Measurements from ENCODE around the gene KRABD2.
A peak's percentile ranks its signal among the peaks of the same experiment; 100 is the strongest.
"Not testable (repeated sequence)": the region's sequence is repeated elsewhere in the genome, so short reads cannot be mapped to it uniquely, and the experiment has no call there.

The KRABD2 gene

DNA sequence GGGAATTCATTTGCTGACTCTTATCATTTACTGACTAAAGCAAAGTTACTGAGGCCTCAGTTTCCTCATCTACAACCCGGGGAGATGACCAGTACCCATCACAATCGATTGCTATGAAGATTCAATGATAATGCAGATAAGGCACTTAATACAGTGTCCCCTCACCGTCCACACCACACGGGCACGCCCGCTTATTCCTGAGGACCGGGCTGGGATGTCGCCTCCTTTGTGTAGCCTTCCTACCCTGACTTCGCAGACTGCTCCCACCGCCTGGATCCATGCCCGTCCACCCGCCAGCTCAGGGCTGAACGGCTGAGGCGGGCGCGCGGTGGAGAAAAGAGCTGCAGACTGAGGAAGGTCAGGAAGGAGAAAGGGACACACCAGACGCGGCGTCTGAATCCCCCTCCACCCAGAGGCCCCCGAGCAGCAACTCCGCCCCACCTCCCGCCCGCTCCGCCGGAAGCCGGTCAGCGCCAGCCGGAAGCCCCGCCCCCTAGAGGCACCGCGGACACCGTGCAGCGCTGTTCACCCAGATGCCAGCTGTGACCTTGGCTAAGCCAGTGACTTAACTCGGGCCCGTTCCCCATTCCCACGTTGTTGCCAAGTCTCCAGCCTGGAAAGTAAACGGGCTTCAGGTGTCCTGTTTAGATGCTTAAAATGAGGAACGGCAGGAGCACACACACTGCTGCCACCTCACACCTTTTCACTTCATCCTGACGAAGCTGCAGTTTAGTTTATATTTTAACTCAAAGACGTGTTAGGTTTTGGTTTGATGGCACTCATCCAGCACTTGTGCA lies at the start of gene KRABD2:
Gene KRABD2 (minus strand): TSS at position 434 of the 797 bp plus-strand sequence.
- FAIRE-seq = no peak

DNA sequence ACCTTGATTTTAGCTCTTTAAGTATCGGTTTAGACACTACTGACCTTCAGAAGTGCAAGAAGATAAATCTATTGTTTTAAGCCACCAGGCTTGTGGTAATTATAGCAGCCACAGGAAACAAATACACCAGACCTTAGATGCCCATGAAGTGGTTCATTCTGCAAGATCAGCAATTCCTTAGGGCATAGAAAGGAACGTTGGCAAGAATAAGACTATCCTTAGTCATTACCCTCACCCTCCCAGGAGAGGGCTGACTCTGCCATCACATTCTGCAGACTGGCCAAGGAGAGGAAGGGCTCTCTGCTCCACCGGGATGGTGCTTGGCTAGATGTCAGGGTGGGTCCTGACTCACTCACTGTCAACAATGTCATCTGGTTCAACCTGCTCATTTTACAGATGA lies 45.1 kb upstream of the KRABD2 start:
- no peak for FAIRE-seq

DNA sequence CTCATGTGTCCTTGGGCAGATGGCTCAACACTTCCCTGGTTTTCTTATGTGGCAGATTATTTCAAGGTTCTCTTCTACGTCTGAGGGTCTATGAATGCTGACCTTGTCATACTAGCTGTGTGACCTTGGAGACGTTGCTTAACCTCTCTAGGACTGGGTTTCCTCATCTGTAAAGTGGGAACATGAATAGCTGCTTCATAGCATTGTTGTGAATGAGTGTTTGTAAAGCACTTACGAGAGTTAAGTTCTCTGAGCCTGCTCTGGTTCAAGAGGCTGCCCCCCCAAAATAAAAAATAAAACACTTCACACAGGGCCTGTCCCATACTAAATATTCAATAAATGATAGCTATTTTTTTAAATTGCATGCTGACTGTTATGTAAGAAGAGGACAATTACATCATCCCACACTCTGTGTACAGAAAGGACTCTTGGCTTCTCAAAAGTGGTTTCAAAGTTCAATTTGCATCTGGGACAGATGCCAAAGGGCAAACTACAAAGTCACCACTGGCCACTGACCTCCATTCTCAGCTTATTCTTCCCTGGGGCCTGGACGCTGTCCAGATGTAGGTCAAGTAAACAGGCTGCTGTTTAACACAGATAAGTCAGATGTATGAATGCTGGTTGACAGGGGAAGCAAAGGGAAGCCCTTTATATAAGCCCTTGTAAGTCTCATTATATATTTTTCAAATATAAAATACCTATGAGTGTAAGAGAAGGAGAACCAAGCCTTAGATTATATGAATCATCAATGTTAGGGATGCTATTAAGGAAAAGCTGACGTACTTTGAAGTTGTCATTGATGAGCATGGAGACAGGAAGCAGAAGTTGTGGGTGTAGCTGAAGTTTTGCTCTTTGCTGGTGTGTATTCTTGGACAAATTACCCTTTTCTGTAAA lies 43.8 kb upstream of the KRABD2 start:
- FAIRE-seq = no peak

DNA sequence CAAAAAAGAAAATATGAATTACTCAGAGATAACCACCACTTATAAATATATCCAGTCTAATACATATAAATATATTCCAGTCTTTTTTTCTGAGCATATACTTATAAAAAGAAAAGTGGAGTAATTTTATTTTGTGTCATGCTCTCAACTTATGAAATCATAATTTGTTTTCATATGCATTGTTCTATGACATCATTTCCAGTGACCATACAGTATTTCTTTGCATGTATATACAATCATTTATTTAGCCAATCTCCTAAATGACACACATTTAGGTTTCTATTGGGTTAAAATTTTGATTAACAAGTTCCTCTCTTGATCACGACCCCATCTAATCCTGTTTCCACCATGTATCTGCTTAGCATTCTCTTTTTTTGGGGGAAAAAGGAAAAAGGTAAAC lies 42.8 kb upstream of the KRABD2 start:
- peak; percentile 9 for FAIRE-seq

DNA sequence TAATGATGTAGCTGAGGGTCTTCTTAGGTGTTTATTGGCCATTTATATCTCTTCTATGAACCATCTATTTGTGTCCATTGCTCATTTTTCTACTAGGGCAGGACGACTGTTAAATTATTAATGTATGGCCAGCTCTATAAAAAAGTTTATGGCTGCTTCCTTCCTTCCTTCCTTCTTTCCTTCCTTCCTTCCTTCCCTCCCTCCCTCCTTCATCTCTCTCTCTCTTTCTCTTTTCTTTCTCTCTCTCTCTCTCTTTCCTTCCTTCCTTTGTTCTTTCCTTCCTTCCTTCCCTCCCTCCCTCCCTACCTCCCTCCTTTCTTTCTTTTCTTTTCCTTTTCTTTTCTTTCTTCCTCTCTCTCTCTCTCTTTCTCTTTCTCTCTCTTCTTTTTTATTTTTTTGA lies 42.0 kb upstream of the KRABD2 start:
- no peak for FAIRE-seq

DNA sequence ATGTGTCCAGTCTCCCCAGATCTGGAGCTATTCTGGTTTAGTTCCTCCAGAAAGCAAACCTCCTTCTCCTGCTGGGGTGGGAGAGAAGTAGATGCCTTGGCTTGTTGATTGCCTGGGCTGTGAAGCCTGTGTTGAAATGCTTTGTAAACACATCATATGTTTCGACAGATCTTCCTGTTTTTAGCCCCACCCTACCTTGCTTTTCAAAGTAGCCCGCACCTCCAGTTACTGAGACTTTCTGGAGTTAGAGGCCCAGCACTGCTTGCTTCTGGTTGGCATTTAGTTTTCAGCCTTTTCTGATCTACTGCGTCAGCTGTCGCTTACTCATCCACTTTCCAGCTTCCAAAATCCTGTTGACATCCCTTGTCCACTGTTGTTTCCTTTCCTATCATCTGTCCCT lies 41.3 kb upstream of the KRABD2 start:
- FAIRE-seq = no peak

DNA sequence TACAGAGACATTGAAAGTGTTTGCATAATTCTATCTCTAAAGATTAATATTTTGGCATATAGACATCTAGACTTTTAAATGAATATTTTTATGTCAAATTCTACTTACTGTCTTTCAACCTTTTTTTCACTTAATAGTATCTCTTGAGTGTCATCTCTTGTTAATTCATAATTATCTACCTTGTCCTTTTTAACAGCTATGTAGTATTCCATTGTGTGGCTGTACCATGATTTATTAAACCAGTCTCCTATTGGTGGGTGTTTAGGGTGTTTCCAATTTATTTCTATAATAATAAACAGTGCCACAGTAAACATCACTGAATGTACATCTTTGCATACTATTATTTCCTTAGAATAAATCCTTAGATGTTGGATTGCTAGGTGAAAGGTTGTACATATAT lies 37.4 kb upstream of the KRABD2 start:
- no peak for FAIRE-seq

DNA sequence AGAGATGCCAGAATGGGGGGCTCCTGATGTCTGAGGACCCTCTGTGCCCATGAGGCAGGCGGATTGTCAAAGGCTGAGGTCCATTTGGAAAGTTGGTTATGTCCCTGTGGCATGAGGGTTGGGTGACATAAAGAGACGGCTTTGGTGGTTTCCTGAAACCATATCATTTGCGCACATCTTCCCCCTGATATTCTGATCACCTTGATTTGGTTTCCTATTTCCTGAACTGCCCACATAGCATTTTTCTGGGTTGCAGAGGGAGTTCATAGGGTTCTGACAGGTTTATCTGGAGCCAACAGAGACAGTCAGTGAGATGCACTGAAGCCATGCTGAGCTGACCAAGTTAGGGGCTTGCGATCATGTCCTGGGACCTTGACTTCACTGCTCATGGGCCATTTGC lies 36.8 kb upstream of the KRABD2 start:
- FAIRE-seq = no peak

DNA sequence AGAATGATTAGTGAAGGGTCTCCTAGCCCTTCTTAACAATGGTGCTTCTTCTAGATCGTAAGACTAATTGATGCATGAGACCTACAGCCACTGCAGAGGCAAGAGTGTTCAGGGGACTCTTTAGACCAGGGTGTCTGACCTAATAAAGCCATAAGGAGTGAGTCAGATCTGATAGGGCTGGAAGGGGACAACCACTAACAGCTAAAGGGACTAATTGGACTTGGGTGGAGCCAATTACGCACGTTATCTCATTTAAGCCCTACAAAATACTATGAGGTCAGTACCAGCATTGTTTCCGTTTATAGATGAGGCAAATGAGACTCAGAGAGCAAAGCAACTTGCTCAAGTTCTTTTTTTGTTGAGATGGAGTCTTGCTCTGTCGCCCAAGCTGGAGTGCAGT lies 35.6 kb upstream of the KRABD2 start:
- FAIRE-seq = no peak

DNA sequence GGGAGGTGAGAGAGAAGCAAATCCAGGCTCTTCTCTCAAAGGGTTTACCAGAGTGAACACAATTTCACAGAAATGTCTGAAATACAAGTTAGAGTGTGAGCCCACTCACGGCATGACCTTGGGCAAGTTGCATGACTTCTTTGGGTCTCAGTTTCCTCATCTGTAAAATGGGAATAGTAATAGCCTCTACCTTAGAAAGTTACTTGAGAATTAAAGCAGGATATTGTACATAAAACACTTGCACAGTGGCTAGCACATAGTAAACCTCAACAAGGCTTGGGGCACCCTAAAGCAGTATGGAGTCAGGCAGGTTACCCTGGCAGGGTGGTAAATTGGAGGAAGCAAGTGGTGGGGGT lies 34.4 kb upstream of the KRABD2 start:
- no peak for FAIRE-seq

DNA sequence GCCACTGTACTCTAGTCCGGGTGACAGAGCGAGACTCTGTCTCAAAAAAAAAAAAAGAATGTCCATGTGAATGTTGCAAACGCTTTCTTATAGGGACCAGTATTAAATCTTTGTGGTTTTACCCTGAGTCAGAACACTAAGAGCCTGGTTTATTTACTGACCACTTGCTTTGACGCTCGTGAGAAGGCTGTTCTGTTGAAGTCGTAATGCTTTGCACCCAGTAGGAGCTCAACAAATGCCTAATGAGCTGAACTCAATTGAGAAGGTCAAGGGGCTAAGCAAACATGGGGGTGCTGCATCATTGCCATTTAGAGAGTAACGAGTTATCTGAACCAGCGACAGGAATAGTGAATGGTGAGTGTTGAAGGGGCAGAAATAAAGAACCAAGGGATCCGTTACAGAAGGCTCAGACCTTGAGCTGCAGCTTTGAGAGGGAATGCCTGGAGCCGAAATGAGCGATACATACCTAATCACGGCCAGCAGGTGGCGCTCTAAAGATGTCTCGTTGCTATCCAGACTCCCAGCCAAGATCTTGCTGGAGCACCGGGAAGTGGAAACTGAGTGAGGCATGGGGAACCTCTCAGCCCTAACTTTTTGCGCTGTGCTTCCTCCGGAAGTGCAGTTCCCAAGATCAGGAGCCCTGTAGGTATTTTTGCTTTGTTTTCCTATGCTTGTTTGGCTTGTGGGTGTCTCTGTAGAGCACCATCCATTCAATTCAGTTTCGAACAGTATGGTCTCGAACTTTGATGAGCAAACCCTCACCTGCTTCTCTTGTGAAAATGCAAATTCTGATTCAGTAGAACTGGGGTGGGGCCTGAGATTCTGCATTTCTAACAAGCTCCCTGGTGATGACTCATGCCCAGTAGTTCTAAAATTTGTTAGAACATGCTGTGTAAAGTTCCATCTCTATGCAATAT lies 33.7 kb upstream of the KRABD2 start:
- peak; percentile 92 for FAIRE-seq

DNA sequence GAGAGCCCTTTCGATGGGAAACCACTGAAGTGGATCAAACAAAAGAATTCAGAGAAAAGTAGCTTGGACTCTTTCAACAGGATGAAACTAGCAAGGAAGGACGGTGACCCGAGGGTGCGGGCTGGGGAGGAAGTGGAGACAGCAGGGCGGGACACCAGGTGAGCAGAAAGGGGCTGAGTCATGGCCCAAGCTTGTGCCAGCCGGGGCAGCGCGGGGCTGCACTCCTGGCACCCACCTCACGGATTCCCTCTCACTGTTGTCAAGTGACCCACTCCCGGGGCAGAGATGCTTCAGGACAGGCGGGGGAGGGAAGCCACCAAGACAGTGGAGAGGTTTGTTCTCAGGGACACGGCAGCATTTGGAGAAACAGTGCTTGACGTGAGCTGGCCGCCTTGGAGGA lies 31.9 kb upstream of the KRABD2 start:
- no peak for FAIRE-seq

DNA sequence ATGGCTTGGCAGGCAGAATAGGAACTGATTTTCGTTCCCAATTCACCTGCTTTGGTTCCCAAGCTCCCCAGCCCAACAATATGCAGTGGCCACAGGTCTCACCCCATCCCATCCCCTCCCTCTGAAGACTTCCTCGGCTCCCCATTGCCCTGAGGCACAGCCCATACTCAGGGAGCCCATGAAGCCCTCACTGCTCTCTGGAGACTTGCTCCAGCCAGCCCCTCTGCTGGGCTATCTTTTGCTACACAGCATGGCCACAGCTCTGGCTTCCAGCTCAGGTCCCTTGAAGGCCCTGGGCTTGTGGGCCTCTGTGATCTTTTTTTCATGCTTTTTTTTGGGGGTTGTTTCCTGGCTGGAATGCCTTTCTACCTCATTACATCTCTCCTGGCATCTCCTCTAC lies 29.7 kb upstream of the KRABD2 start:
- FAIRE-seq = no peak

DNA sequence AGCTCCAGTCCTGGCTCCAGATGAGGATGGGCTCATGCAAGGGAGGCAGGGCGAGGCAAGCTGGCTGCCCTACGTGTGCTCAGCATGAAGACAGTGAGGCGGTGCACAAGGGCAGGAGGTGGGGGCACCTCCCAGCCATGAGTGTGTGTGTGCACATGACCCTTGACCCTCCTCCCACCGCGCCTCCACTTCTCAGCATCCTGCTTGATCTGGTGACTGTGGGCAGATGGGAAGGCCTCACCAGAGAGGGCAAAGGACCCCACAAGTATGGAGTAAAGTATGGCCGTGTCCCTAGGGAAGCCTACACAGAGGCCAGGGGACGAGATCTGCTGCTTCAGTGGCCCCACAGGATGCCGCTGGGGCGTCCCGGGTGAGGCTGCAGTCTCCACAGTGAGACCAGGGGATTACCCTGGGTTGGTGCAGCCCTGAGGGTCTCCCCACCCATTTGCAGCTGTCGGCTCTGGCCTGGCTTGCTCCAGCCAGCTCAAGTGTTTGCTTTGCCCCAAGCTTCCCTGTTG lies 29.1 kb upstream of the KRABD2 start:
- no peak for FAIRE-seq

DNA sequence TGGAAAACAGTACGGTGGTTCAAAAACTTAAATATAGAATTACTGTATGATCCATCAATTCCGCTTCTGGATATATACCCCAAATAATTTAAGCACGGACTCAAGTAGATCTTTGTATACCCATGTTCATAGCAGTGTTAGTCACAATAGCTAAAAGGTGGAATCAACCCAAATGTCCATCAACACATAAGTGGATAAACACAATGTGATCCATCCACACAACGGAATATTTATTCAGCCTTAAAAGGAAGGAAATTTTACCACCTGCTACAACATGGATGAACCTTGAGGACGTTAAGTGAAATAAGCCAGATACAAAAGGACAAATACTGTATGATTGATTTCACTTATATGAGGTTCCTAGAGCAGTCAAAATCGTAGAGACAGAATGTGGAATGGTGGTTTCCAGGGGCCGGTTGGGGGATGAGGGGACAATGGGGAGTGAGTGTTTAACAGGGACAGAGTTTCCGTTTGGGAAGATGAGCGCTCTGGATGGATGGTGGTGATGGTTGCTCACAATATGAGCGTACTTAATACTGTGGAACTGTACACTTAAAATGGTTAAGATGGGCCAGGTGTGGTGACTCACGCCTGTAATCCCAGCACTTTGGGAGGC lies 26.5 kb upstream of the KRABD2 start:
- FAIRE-seq = no peak

DNA sequence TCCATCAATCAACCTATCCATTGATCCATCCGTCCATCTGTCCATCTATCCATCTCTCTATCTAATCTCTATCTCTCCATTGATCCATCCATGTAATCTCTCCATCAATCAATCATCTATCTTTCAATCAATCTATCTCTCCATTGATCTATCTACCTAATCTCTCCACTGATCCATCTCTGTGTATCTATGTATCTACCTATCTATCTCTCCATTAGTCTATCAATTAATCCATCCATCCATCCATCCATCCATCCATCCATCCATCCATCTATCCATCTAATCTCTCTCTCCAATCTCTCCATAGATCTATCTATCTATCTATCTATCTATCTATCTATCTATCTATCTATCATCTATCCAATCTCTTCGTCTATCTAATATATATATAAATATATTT lies 24.6 kb upstream of the KRABD2 start:
- no peak for FAIRE-seq

DNA sequence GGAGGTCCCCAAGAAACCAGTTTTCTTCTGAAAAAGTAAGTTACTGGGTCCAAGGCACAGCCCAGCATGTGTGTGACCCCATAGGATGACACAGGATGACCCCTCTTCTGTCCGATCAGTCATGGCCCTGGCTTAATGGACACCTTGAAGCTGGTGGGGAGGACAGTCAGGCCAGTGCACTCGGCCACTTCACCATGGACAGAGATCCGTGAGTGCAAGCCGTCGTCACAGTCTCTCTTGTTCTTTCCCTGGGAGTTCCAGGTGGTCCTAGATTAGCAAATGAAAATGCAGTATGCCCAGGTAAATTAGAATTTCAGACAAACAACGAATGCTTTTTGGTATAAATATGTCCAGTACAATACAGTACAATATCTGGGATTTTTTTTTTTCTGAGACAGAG lies 22.5 kb upstream of the KRABD2 start:
- FAIRE-seq = no peak

DNA sequence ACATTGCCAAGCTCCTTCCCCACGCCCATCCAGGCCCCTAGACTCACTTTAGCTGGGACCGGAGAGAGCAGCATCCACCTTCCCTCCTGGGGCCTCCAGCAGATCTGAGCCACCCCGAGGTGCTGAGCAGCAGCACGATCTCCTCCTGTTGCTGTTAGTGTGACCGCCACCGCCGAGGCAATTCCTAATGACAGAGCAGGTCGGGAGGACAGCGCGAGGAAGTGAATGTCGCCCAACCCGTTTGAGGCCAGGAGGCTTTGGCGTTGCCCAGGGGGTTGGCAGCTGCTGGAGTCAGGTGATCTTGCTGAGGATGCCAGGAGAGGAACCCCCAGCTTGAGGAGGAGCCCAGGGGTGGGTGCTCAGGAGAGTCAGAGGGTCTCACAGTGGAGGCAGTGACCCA lies 21.1 kb upstream of the KRABD2 start, which contains the start of gene RNF222:
Gene RNF222 (minus strand): TSS at position 192 of the 400 bp plus-strand sequence. CDS start 4,366 bp downstream, outside the sequence.
- no peak for FAIRE-seq

DNA sequence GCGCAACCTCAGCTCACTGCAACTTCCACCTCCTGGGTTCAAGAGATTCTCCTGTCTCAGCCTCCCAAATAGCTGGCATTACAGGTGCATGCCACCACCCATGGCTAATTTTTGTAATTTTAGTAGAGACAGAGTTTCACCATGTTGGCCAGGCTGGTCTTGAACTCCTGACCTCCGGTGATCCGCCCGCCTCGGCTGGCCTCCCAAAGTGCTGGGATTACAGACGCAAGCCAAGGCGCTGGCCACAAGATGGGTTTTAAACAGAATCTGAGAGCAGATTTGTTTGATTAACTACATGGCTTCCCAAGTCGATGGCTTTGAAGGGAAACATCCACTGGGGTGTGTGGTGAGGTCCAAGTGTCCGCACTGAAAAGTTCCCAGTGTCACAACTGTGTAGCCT lies 18.0 kb upstream of the KRABD2 start:
- FAIRE-seq = not testable (repeated sequence)

DNA sequence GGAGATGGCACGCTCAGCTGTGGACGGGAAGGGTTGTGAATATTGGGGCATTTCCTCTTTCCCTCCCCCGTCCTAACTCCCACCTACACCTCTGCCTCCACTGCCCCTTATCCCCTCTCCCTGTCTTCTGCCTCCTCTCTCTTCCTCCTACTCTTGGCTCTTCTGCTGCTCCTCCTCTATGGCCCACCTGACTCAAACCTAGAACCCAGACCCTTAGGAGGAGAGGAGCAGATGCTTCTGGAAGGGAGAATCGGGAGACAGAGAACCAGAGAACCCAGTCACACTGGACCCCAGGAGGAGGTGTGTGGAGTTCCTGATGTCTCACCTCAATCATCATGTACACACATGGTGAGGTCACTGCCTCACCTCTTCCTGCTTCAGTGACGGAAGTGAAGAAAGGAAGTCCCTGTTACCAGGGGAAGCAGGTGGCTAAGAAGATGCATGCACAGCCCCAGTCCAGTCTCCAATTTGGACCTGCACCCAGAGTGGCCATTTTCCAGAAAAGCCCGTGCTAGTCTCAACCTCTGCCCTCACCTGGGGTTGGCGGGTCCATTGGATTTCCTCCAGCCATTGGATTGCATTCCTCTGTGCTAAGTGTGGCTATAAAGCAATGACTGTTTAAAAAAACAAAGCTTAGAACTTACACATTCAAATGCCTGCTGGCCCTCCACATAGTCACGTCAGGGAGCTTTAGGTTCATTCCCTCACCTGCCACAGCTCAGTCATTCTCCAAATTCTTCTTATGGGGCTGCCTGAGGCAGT lies 17.1 kb upstream of the KRABD2 start:
- FAIRE-seq = no peak

DNA sequence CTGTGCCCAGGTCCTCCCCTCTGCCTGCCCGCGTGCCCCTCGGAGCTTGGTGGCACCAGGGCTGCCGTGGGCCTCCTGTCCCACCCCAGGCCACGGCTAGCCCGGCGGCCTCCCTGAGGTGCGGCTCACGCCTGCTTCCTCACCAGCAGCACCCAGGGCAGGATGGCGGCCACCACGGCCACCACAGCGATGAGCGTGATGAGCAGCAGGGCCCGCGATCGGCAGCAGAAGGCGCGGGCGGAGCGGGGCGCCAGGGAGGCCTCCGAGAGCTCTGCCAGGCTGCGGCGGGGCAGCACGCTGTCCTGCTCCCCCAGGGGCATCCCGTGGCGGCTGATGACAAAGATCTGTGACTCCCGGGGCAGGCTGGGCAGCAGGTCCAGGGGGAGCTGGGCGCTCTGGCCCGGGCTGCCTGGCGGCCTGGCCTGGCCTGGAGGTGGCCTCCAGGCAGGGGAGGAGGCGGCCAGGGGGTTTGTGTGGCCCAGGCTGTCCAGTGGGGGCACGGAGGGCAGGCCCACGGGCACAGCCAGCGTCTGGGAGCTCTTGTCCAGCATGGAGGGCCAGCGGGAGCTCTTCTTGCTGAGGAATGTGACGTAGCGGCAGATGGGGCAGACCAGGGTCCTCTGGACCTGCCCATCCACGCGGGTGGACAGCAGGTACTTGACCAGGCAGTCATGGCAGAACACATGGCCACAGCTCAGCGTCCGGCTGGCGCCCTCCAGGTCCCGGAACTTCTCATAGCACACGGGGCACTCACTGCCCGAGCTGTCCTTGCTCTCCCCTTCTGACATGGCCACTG lies 16.4 kb upstream of the KRABD2 start:
- no peak for FAIRE-seq

Data from A204.1 (cell line).